OCI-LY1 (cell line): ENCODE measurements around the gene ARHGAP28.

Source experiments
- EZH2 ChIP-seq: fragments of 200-600 bp; sonication (generic), shearing (Covaris generic); IDR thresholded peaks from 2 replicates; pipeline ENCODE4 v1.8.0; 2017; ENCODE audit warnings: borderline replicate concordance, mixed run types, mild to moderate bottlenecking, antibody characterized with exemption, low read length, moderate library complexity, mixed read lengths
- TF ChIP-seq, protein P1 (sequence below): fragments of 200-600 bp; sonication (generic), shearing (Covaris generic); IDR thresholded peaks from 2 replicates; pipeline ENCODE4 v1.5.1; 2017; ENCODE audit warnings: mild to moderate bottlenecking, antibody characterized with exemption, low read length, moderate library complexity, mixed read lengths

- no peak for TF ChIP-seq EZH2
- TF ChIP-seq, protein P1, sequence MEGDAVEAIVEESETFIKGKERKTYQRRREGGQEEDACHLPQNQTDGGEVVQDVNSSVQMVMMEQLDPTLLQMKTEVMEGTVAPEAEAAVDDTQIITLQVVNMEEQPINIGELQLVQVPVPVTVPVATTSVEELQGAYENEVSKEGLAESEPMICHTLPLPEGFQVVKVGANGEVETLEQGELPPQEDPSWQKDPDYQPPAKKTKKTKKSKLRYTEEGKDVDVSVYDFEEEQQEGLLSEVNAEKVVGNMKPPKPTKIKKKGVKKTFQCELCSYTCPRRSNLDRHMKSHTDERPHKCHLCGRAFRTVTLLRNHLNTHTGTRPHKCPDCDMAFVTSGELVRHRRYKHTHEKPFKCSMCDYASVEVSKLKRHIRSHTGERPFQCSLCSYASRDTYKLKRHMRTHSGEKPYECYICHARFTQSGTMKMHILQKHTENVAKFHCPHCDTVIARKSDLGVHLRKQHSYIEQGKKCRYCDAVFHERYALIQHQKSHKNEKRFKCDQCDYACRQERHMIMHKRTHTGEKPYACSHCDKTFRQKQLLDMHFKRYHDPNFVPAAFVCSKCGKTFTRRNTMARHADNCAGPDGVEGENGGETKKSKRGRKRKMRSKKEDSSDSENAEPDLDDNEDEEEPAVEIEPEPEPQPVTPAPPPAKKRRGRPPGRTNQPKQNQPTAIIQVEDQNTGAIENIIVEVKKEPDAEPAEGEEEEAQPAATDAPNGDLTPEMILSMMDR = no peak
Measured at GRCh38 chr18:6943143-6943542, 213.6 kb downstream of the ARHGAP28 start.
